IMR-90 (cell line): Measurements from ENCODE around the gene ZNF385C. TPM values are rescaled to one million over a fixed set of nuclear protein-coding genes. Genes with fewer than 3 reads are reported as not detected.

Source experiments
- ATAC-seq: fragments of 200-7000 bp; cut with Tn5 transposase; 2 replicates; pipeline ENCODE4 v1.9.1; 2020; ENCODE audit warnings: low read depth, mild to moderate bottlenecking, moderate library complexity
- BruUV-seq: library from RNA; stranded (reverse); fragments of 400-500 nt; replicated peaks from 2 replicates; lab custom pipeline; 2021; lab: Mats Ljungman, UMichigan
- CTCF ChIA-PET: fragments of 300-600 bp; formaldehyde crosslinking; extraction: SDS; loops from one replicate; lab custom pipeline; 2021; ENCODE audit warnings: antibody characterized with exemption; lab: Yijun Ruan, JAX
- POLR2A ChIA-PET: fragments of 300-600 bp; sonication (Branson Sonifier 250); formaldehyde crosslinking; loops from one replicate; lab custom pipeline; 2022; ENCODE audit warnings: antibody characterized with exemption; ENCODE audit not compliant: unreplicated experiment; lab: Charles Lee
- DNase-seq: peaks from one replicate; pipeline ENCODE4 v3.0.0; 2013
- H2AFZ ChIP-seq: replicated peaks from 2 replicates; pipeline ENCODE3; 2013; ENCODE audit warnings: low read length, mild to moderate bottlenecking; ENCODE audit not compliant: poor library complexity
- H2AK5ac ChIP-seq: 2 replicates; pipeline ENCODE4 v1.6.1; 2013; ENCODE audit warnings: low read depth, low read length, inconsistent platforms
- H2AK9ac ChIP-seq: replicated peaks from 2 replicates; pipeline ENCODE3; 2013; ENCODE audit warnings: mild to moderate bottlenecking, low read depth, low read length, moderate library complexity; ENCODE audit not compliant: poor library complexity
- H2BK120ac ChIP-seq: 2 replicates; pipeline ENCODE4 v1.6.1; 2013; ENCODE audit warnings: low read depth, low read length, inconsistent platforms
- H2BK15ac ChIP-seq: 3 replicates; pipeline ENCODE4 v1.6.1; 2013; ENCODE audit warnings: low read depth, low read length, inconsistent platforms
- H2BK20ac ChIP-seq: 2 replicates; pipeline ENCODE4 v1.6.1; 2013; ENCODE audit warnings: low read depth, mild to moderate bottlenecking, inconsistent platforms, low read length, moderate library complexity
- H2BK5ac ChIP-seq: 2 replicates; pipeline ENCODE4 v1.6.1; 2013; ENCODE audit warnings: mild to moderate bottlenecking, low read depth, low read length, inconsistent platforms; ENCODE audit not compliant: poor library complexity, severe bottlenecking
- H3K14ac ChIP-seq: replicated peaks from 2 replicates; pipeline ENCODE4 v1.6.1; 2013; ENCODE audit warnings: low read depth, low read length, inconsistent platforms
- H3K18ac ChIP-seq: 2 replicates; pipeline ENCODE4 v1.6.1; 2013; ENCODE audit warnings: low read depth, low read length, control low read depth
- H3K23ac ChIP-seq: 2 replicates; pipeline ENCODE4 v1.6.1; 2013; ENCODE audit warnings: low read depth, low read length, inconsistent platforms
- H3K27ac ChIP-seq: 2 replicates; pipeline ENCODE4 v1.5.1; 2013; ENCODE audit warnings: mild to moderate bottlenecking, control low read depth, low read length; ENCODE audit not compliant: insufficient read depth
- H3K27me3 ChIP-seq: 2 replicates; pipeline ENCODE4 v1.6.1; 2013; ENCODE audit warnings: low read length; ENCODE audit not compliant: control insufficient read depth, insufficient read depth
- H3K36me3 ChIP-seq: 2 replicates; pipeline ENCODE4 v1.6.1; 2013; ENCODE audit warnings: low read length, mixed read lengths; ENCODE audit not compliant: control insufficient read depth, insufficient read depth
- H3K4ac ChIP-seq: 2 replicates; pipeline ENCODE4 v1.6.1; 2013; ENCODE audit warnings: low read depth, low read length, inconsistent platforms
- H3K4me1 ChIP-seq: 2 replicates; pipeline ENCODE4 v1.6.1; 2013; ENCODE audit warnings: low read length, mixed read lengths; ENCODE audit not compliant: control insufficient read depth, insufficient read depth
- H3K4me2 ChIP-seq: 2 replicates; pipeline ENCODE4 v1.6.1; 2013; ENCODE audit warnings: low read depth, mild to moderate bottlenecking, control low read depth, low read length, moderate library complexity
- H3K4me3 ChIP-seq: 2 replicates; pipeline ENCODE4 v1.5.1; 2013; ENCODE audit warnings: low read depth, mild to moderate bottlenecking, control low read depth, low read length, moderate library complexity; ENCODE audit not compliant: insufficient read depth
- H3K56ac ChIP-seq: 2 replicates; pipeline ENCODE4 v1.6.1; 2013; ENCODE audit warnings: low read length, inconsistent platforms; ENCODE audit not compliant: insufficient read depth; ENCODE audit errors: extremely low read depth
- H3K79me1 ChIP-seq, 2 experiments: 2 replicates each; pipeline ENCODE4 v1.6.1; 2013; ENCODE audit warnings: low read length in 2 of 2, inconsistent platforms in 1 of 2, low read depth in 1 of 2
- H3K9ac ChIP-seq: 2 replicates; pipeline ENCODE4 v1.6.1; 2013; ENCODE audit warnings: low read depth, low read length, control low read depth
- H3K9me1 ChIP-seq: 2 replicates; pipeline ENCODE4 v1.6.1; 2013; ENCODE audit warnings: low read length, inconsistent platforms; ENCODE audit not compliant: insufficient read depth
- H3K9me3 ChIP-seq: 2 replicates; pipeline ENCODE4 v1.6.1; 2013; ENCODE audit warnings: low read length; ENCODE audit not compliant: control insufficient read depth, insufficient read depth
- H4K20me1 ChIP-seq: 2 replicates; pipeline ENCODE4 v1.6.1; 2013; ENCODE audit warnings: low read length, inconsistent platforms; ENCODE audit not compliant: insufficient read depth
- H4K5ac ChIP-seq: 2 replicates; pipeline ENCODE4 v1.6.1; 2013; ENCODE audit warnings: mild to moderate bottlenecking, low read depth, low read length, control low read depth
- H4K8ac ChIP-seq, 2 experiments: 2 replicates each; pipeline ENCODE4 v1.6.1; 2013; ENCODE audit warnings: low read depth in 2 of 2, low read length in 2 of 2, control low read depth in 1 of 2, inconsistent platforms in 1 of 2
- H4K91ac ChIP-seq: 2 replicates; pipeline ENCODE4 v1.6.1; 2013; ENCODE audit warnings: low read depth, low read length, inconsistent platforms; ENCODE audit not compliant: insufficient read depth
- RAD21 ChIP-seq: IDR thresholded peaks from 2 replicates; pipeline ENCODE4 v1.6.1; 2012; ENCODE audit warnings: low read length, improper control_type of control experiment
- WGBS, 2 experiments: methylation state at CpG; one replicate each; pipeline versions ENCODE4 v1.1.5 to v1.1.7; 2013; ENCODE audit warnings: missing lambda C conversion rate in 2 of 2; ENCODE audit not compliant: insufficient read length in 1 of 2; ENCODE audit errors: extremely low coverage in 2 of 2; 5-methylcytosine and 5-hydroxymethylcytosine counted together
- dilution Hi-C: fragments of 300-500 bp; cut with HindIII; formaldehyde crosslinking; loops from one replicate; pipeline ENCODE4 v1.14.3; 2018; ENCODE audit warnings: low sequenced_read_pairs; ENCODE audit not compliant: unreplicated experiment
- in situ Hi-C: fragments of 300-500 bp; cut with MboI; formaldehyde crosslinking; loops from 3 replicates; pipeline ENCODE4 v1.14.3; 2019; ENCODE audit warnings: low sequenced_read_pairs, inconsistent platforms, mixed read lengths
- intact Hi-C: fragments of 100-400 bp; cut with micrococcal nuclease; formaldehyde crosslinking; loops from 2 replicates; pipeline ENCODE4 v1.10.0; 2022
- polyA plus RNA-seq, 3 experiments: library from polyadenylated mRNA; depleted of rRNA; stranded (reverse); fragments of >200 nt; gene quantifications; 2 replicates each; pipeline ENCODE4 v1.2.3, GENCODE V29; 2012; ENCODE audit warnings: low replicate concordance in 1 of 3
- total RNA-seq: library from RNA; depleted of rRNA; stranded (reverse); fragments of >200 nt; gene quantifications from 2 replicates; pipeline ENCODE4 v1.2.3, GENCODE V29; 2012

ZNF385C gene
- total and polyA plus RNA-seq, 2 of the 4 experiments (the other 2 are of a cell fraction), result not detected

GRCh38 chr17:42077755-42078154 is 20.5 kb downstream of the ZNF385C start:
- H3K23ac ChIP-seq, result no peak overlapping the region
- 89% methylated on average over 3 of the region's 5 CpGs; no CpG with 5 or more reads in 1 of the 2 experiments for WGBS, 2 experiments
- no peak overlapping the region for H2AK5ac ChIP-seq
- H3K9me1 ChIP-seq, result no peaks in the 10 kb centered on the region
- TF ChIP-seq RAD21, result no peak
- no TSS peak for BruUV-seq
- H2BK15ac ChIP-seq, result no peak overlapping the region
- no peak overlapping the region for H2BK120ac ChIP-seq
- in situ Hi-C loops, result no loop called here
- no peak overlapping the region for H3K56ac ChIP-seq
- no peak overlapping the region for H4K91ac ChIP-seq
- no peak overlapping the region for H2BK20ac ChIP-seq
- H2AFZ ChIP-seq, result peak overlapping the region; percentile 41
- dilution Hi-C loops, result no loop called here
- no peak overlapping the region for H3K14ac ChIP-seq
- no peak overlapping the region for H2BK5ac ChIP-seq
- DNase-seq, result no peak
- no peak overlapping the region for H3K4ac ChIP-seq
- peaks cover 60% of the 10 kb centered on the region for H3K27me3 ChIP-seq
- no peaks in the 10 kb centered on the region for H3K4me1 ChIP-seq
- H3K4me3 ChIP-seq, result no peak overlapping the region
- no peak overlapping the region for H4K8ac ChIP-seq
- H2AK9ac ChIP-seq, result no peak overlapping the region
- ATAC-seq, result no peak
- no peaks in the 10 kb centered on the region for H3K36me3 ChIP-seq
- ChIA-PET CTCF (no interaction called here), POLR2A (no interaction called here)
- no peaks in the 10 kb centered on the region for H4K20me1 ChIP-seq
- no peak overlapping the region for H3K9ac ChIP-seq
- no peaks in the 10 kb centered on the region for H3K9me3 ChIP-seq
- H3K27ac ChIP-seq, result no peak overlapping the region
- H3K4me2 ChIP-seq, result no peak overlapping the region
- H4K5ac ChIP-seq, result no peak overlapping the region
- intact Hi-C loops, result no loop called here
- no peak overlapping the region for H3K18ac ChIP-seq
- H3K79me1 ChIP-seq, result no peaks in the 10 kb centered on the region
